ENCODE data around the gene LCMT1. TPM values are rescaled to one million over a fixed set of nuclear protein-coding genes. Genes with fewer than 3 reads are reported as not detected.

LCMT1 gene
- total RNA-seq, 2 experiments from 2014 or later = 47.2 to 50.1 TPM

- Mint-ChIP-seq H3K27ac (no peak overlapping the region), H3K36me3 (no peaks in the 10 kb centered on the region), H3K9me3 (no peaks in the 10 kb centered on the region), H3K27me3 (no peaks in the 10 kb centered on the region), H3K4me1 (ENCODE audit: low read depth) (no peaks in the 10 kb centered on the region), H3K4me3 (no peak overlapping the region)
- DNase-seq = no peak
- intact Hi-C loops (cut with micrococcal nuclease) = no loop called here
- ChIA-PET POLR2A (no interaction called here), CTCF (interaction anchor here (1.7 to 3.0 kb wide), 2 partner anchors 8 to 16 kb away, joined by 6 to 15 read pairs; no protein-coding TSS in a partner anchor)
These were observed 105.6 kb downstream of the LCMT1 start for GRCh38 chr16:25217112-25217511.

- H3K27ac Mint-ChIP-seq = no peak overlapping the region
- ChIA-PET POLR2A (no interaction called here), CTCF (interaction anchor here (1.4 to 1.7 kb wide), 2 partner anchors 9 to 16 kb away, joined by 4 to 6 read pairs; no protein-coding TSS in a partner anchor)
- no peaks in the 10 kb centered on the region for H3K27me3 Mint-ChIP-seq
- H3K4me3 Mint-ChIP-seq = no peak overlapping the region
- H3K9me3 Mint-ChIP-seq = no peaks in the 10 kb centered on the region
- DNase-seq = no peak
- no peaks in the 10 kb centered on the region for H3K36me3 Mint-ChIP-seq
- H3K4me1 Mint-ChIP-seq (ENCODE audit: low read depth) = no peaks in the 10 kb centered on the region
- intact Hi-C loops (cut with micrococcal nuclease) = no loop called here
These were observed 106.4 kb downstream of the LCMT1 start for GRCh38 chr16:25217921-25218320.

- no peaks in the 10 kb centered on the region for H3K9me3 Mint-ChIP-seq
- no peaks in the 10 kb centered on the region for H3K36me3 Mint-ChIP-seq
- no peaks in the 10 kb centered on the region for H3K4me1 Mint-ChIP-seq (ENCODE audit: low read depth)
- intact Hi-C loops (cut with micrococcal nuclease) = no loop called here
- H3K4me3 Mint-ChIP-seq = no peak overlapping the region
- ChIA-PET POLR2A (no interaction called here), CTCF (interaction anchor here (1.4 kb wide), 1 partner anchor 8 kb away, joined by 4 read pairs; no protein-coding TSS in a partner anchor)
- H3K27ac Mint-ChIP-seq = no peak overlapping the region
- H3K27me3 Mint-ChIP-seq = no peaks in the 10 kb centered on the region
- DNase-seq = no peak
These were observed 107.7 kb downstream of the LCMT1 start for GRCh38 chr16:25219070-25219737.

DNA sequence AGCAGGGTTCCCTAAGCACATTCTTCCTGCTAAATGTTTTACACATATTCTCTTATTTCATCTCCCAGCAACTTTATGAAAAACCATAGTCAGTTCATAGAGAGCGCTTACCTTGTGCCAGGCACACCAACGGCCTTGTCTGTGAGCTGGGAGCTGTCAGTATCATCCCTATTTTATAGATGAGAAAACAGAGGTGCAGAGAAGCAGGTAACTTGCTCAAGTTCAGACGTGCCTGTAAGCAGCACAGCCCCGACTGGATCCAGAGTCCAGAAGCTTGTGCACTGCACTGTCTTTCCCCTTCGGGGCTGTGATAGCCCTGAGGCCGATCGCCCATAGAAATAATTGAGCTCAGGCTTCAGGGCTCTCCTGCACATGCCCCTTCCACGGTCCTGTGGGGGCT, 111.4 kb downstream of the LCMT1 start:
- H3K36me3 Mint-ChIP-seq = no peaks in the 10 kb centered on the region
- no peaks in the 10 kb centered on the region for H3K9me3 Mint-ChIP-seq
- DNase-seq = no peak
- no peaks in the 10 kb centered on the region for H3K4me1 Mint-ChIP-seq (ENCODE audit: low read depth)
- no peaks in the 10 kb centered on the region for H3K27me3 Mint-ChIP-seq
- no peak overlapping the region for H3K27ac Mint-ChIP-seq
- H3K4me3 Mint-ChIP-seq = no peak overlapping the region
- ChIA-PET POLR2A (no interaction called here), CTCF (interaction anchor here (0.6 to 5.4 kb wide), 6 partner anchors 11 to 293 kb away, joined by 3 to 74 read pairs (median 6); no protein-coding TSS in a partner anchor)
- intact Hi-C loops (cut with micrococcal nuclease) = no loop called here

DNA sequence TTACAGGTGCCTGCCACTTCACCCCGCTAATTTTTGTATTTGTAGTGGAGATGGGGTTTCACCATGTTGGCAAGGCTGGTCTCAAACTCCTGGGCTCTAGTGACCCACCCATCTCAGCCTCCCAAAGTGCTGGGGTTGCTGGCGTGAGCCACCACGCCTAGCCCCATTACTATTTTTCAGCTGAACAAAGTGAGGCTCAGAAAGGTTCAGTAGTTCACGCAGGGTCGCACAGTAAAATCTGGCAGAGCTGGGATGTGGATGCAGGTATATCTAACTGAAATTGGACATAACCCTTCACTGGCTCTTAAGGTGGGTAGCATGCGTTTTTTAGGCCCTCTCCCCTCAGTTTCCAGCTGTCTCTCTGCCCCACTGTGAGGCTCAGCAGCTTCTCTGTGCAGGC, 112.4 kb downstream of the LCMT1 start:
- intact Hi-C loops (cut with micrococcal nuclease) = no loop called here
- Mint-ChIP-seq H3K36me3 (no peaks in the 10 kb centered on the region), H3K4me3 (no peak overlapping the region), H3K27ac (no peak overlapping the region), H3K4me1 (ENCODE audit: low read depth) (no peaks in the 10 kb centered on the region), H3K27me3 (no peaks in the 10 kb centered on the region), H3K9me3 (no peaks in the 10 kb centered on the region)
- ChIA-PET CTCF (interaction anchor here (1.3 to 5.4 kb wide), 7 partner anchors 8 to 175 kb away, joined by 3 to 74 read pairs (median 15); partner anchors contain the start of genes AQP8 and LCMT1), POLR2A (no interaction called here)
- no peak for DNase-seq

- ChIA-PET POLR2A (interaction anchor here (1.1 to 1.2 kb wide), 2 partner anchors 98 to 373 kb away, joined by 3 read pairs; no protein-coding TSS in a partner anchor), CTCF (interaction anchor here (0.6 to 5.4 kb wide), 38 partner anchors 9 to 1886 kb away, joined by 3 to 74 read pairs (median 5); partner anchors contain the start of genes AQP8, ARHGAP17 and LCMT1)
- no peaks in the 10 kb centered on the region for H3K27me3 Mint-ChIP-seq
- H3K27ac Mint-ChIP-seq = no peak overlapping the region
- intact Hi-C loops (cut with micrococcal nuclease) = loop anchor here (1.0 kb wide), 2 partner anchors 99 to 170 kb away; no protein-coding TSS in a partner anchor
- H3K9me3 Mint-ChIP-seq = no peaks in the 10 kb centered on the region
- no peaks in the 10 kb centered on the region for H3K4me1 Mint-ChIP-seq (ENCODE audit: low read depth)
- H3K4me3 Mint-ChIP-seq = no peak overlapping the region
- no peaks in the 10 kb centered on the region for H3K36me3 Mint-ChIP-seq
- DNase-seq = no peak
These were observed 113.3 kb downstream of the LCMT1 start for GRCh38 chr16:25224731-25225319.

Other genes with a start within 250 kb of the LCMT1 start
- 10 to 100 TPM; 50.8 to 57.4 TPM for gene ARHGAP17, start 96.4 kb upstream of the LCMT1 start, total RNA-seq
- gene AQP8, start 105.2 kb downstream of the LCMT1 start, total RNA-seq = not detected
- gene ZKSCAN2, start 146.1 kb downstream of the LCMT1 start, total RNA-seq = 1 to 10 TPM; 4.6 to 5.1 TPM